Aorta (tissue), 5 donors: ENCODE data around the gene HTRA3. TPM values are rescaled to one million over a fixed set of nuclear protein-coding genes. Genes with fewer than 3 reads are reported as not detected.

Experiments used
- ATAC-seq: fragments of 200-7000 bp; cut with Tn5 transposase; one replicate; pipeline ENCODE4 v1.9.1; 2022; ENCODE audit warnings: moderate library complexity; ENCODE audit not compliant: low FRiP score
- DNase-seq, 2 donors: peaks; one replicate each; pipeline ENCODE4 v3.0.0-alpha.2; 2020
- H3K27ac ChIP-seq, 2 donors: one replicate each; pipeline ENCODE4 v1.5.1; 2013; ENCODE audit warnings: low read length in 2 of 2, mild to moderate bottlenecking in 2 of 2, moderate library complexity in 2 of 2, control low read depth in 1 of 2, inconsistent platforms in 1 of 2, low read depth in 1 of 2
- H3K27me3 ChIP-seq, 2 donors: one replicate each; pipeline ENCODE4 v1.6.1; 2013; ENCODE audit warnings: control low read depth in 1 of 2, low read length in 1 of 2, mild to moderate bottlenecking in 1 of 2, moderate library complexity in 1 of 2; ENCODE audit not compliant: insufficient read depth in 2 of 2, control insufficient read depth in 1 of 2
- H3K36me3 ChIP-seq, 2 donors: one replicate each; pipeline ENCODE4 v1.6.1; 2013; ENCODE audit warnings: control low read depth in 1 of 2, low read length in 1 of 2, mild to moderate bottlenecking in 1 of 2; ENCODE audit not compliant: insufficient read depth in 2 of 2, control insufficient read depth in 1 of 2
- H3K4me1 ChIP-seq, 2 donors: one replicate each; pipeline ENCODE4 v1.6.1; 2013; ENCODE audit warnings: low read length in 2 of 2, control low read depth in 1 of 2, mild to moderate bottlenecking in 1 of 2, moderate library complexity in 1 of 2; ENCODE audit not compliant: insufficient read depth in 2 of 2, control insufficient read depth in 1 of 2
- H3K4me3 ChIP-seq, 2 donors: one replicate each; pipeline ENCODE4 v1.5.1; 2013; ENCODE audit warnings: low read length in 2 of 2, control low read depth in 1 of 2, mild to moderate bottlenecking in 1 of 2
- H3K9me3 ChIP-seq: one replicate; pipeline ENCODE4 v1.6.1; 2013; ENCODE audit warnings: mild to moderate bottlenecking, low read length; ENCODE audit not compliant: control insufficient read depth
- WGBS, 2 donors: extraction: QIAGEN DNeasy Blood & Tissue Kit; methylation state at CpG; one replicate each; pipeline ENCODE4 v1.1.7; 2013; 5-methylcytosine and 5-hydroxymethylcytosine counted together
- intact Hi-C, 2 donors: fragments of 100-400 bp; cut with DNase I; formaldehyde crosslinking; loops; one replicate each; pipeline versions ENCODE4 v1.14.2 to v1.15.0; 2022
- polyA plus RNA-seq, 2 donors: library from polyadenylated mRNA; stranded (reverse); fragments of 200-250 nt; gene quantifications; one replicate each; pipeline ENCODE4 v1.2.3, GENCODE V29; 2013
- total RNA-seq, 2 donors: library from RNA; stranded (reverse); fragmentation: NEBNext Ultra II Directional; extraction: Animal tissue kit (Norgen Biotek cat#: 25700); gene quantifications; one replicate each; pipeline ENCODE4 v1.2.1, GENCODE V29; 2021
- donor health status: healthy with polysubstance abuse.
- donor health status: Bipolar disorder and iron deficiency.
- donor health status: DM: no; HTN: no; CAD: no.
- donor health status: DM: no; HTN: no; CAD: no.
- donor health status: DM: yes; HTN: yes; CAD: no.

HTRA3 gene
- total and polyA plus RNA-seq, 4 donors, result 1.1 to 129 (median 18.5) TPM

- intact Hi-C loops, result no loop called here
- 80 to 86% methylated on average over 35 of the region's 35 CpGs for WGBS, 2 donors
- DNase-seq (peak; percentile 51 to 81), ATAC-seq (peak; percentile 37)
- H3K4me3 ChIP-seq, result no peak overlapping the region
- no peak overlapping the region for H3K27ac ChIP-seq
- H3K9me3 ChIP-seq, result no peaks in the 10 kb centered on the region
- H3K36me3 ChIP-seq, result no peaks in the 10 kb centered on the region
- no peaks in the 10 kb centered on the region for H3K27me3 ChIP-seq
- no peaks in the 10 kb centered on the region for H3K4me1 ChIP-seq
These were observed 36.4 kb downstream of the HTRA3 start for GRCh38 chr4:8305851-8306471.

GRCh38 chr4:8306511-8307021 is 37.0 kb downstream of the HTRA3 start:
- H3K27me3 ChIP-seq, result no peaks in the 10 kb centered on the region
- ATAC-seq (peak; percentile 28), DNase-seq (peak; percentile 50 to 74)
- H3K36me3 ChIP-seq, result no peaks in the 10 kb centered on the region
- H3K9me3 ChIP-seq, result no peaks in the 10 kb centered on the region
- no peak overlapping the region for H3K27ac ChIP-seq
- no peaks in the 10 kb centered on the region for H3K4me1 ChIP-seq
- 26 to 47% methylated on average over 16 of the region's 16 CpGs for WGBS, 2 donors
- intact Hi-C loops, result no loop called here
- no peak overlapping the region for H3K4me3 ChIP-seq

GRCh38 chr4:8307121-8307520 is 37.6 kb downstream of the HTRA3 start:
- no peaks in the 10 kb centered on the region for H3K36me3 ChIP-seq
- H3K4me3 ChIP-seq, result no peak overlapping the region
- no peaks in the 10 kb centered on the region for H3K27me3 ChIP-seq
- no peaks in the 10 kb centered on the region for H3K9me3 ChIP-seq
- DNase-seq (peak; percentile 35 to 74), ATAC-seq (no peak)
- H3K4me1 ChIP-seq, result no peaks in the 10 kb centered on the region
- no peak overlapping the region for H3K27ac ChIP-seq
- 91% methylated on average over 11 of the region's 11 CpGs for WGBS, 2 donors
- intact Hi-C loops, result no loop called here

- Histone ChIP-seq H3K4me1 (no peaks in the 10 kb centered on the region), H3K27me3 (no peaks in the 10 kb centered on the region), H3K27ac (no peak overlapping the region), H3K9me3 (no peaks in the 10 kb centered on the region), H3K4me3 (no peak overlapping the region), H3K36me3 (no peaks in the 10 kb centered on the region)
- ATAC-seq (no peak), DNase-seq (peak; percentile 17 to 63)
- intact Hi-C loops, result no loop called here
- WGBS, 2 donors, result 98 to 100% methylated on average over 7 of the region's 7 CpGs
These were observed 38.2 kb downstream of the HTRA3 start for GRCh38 chr4:8307714-8308113.

- no peaks in the 10 kb centered on the region for H3K36me3 ChIP-seq
- peak; percentile 29 to 60 for DNase-seq
- no peaks in the 10 kb centered on the region for H3K9me3 ChIP-seq
- no peak overlapping the region for H3K4me3 ChIP-seq
- H3K27me3 ChIP-seq, result no peaks in the 10 kb centered on the region
- no peaks in the 10 kb centered on the region for H3K4me1 ChIP-seq
- intact Hi-C loops, result no loop called here
- no peak overlapping the region for H3K27ac ChIP-seq
- ATAC-seq, result no peak
- 96 to 99% methylated on average over 9 of the region's 9 CpGs for WGBS, 2 donors
These were observed 38.6 kb downstream of the HTRA3 start for GRCh38 chr4:8308144-8308543.

GRCh38 chr4:8308856-8309771 is 39.6 kb downstream of the HTRA3 start:
- H3K9me3 ChIP-seq, result no peaks in the 10 kb centered on the region
- intact Hi-C loops, result no loop called here
- H3K27me3 ChIP-seq, result no peaks in the 10 kb centered on the region
- H3K4me1 ChIP-seq, result no peaks in the 10 kb centered on the region
- no peaks in the 10 kb centered on the region for H3K36me3 ChIP-seq
- H3K4me3 ChIP-seq, result no peak overlapping the region
- WGBS, 2 donors, result 70 to 77% methylated on average over 23 to 24 of the region's 24 CpGs
- peak; percentile 56 to 80 for DNase-seq
- peak; percentile 77 for ATAC-seq
- H3K27ac ChIP-seq, result no peak overlapping the region

- H3K36me3 ChIP-seq, result no peaks in the 10 kb centered on the region
- no peaks in the 10 kb centered on the region for H3K4me1 ChIP-seq
- ATAC-seq (no peak), DNase-seq (peak; percentile 14 to 26)
- 83 to 91% methylated on average over 10 of the region's 10 CpGs for WGBS, 2 donors
- no peaks in the 10 kb centered on the region for H3K27me3 ChIP-seq
- no peak overlapping the region for H3K27ac ChIP-seq
- no peak overlapping the region for H3K4me3 ChIP-seq
- H3K9me3 ChIP-seq, result no peaks in the 10 kb centered on the region
- intact Hi-C loops, result no loop called here
These were observed 40.8 kb downstream of the HTRA3 start for GRCh38 chr4:8310306-8310705.

DNA sequence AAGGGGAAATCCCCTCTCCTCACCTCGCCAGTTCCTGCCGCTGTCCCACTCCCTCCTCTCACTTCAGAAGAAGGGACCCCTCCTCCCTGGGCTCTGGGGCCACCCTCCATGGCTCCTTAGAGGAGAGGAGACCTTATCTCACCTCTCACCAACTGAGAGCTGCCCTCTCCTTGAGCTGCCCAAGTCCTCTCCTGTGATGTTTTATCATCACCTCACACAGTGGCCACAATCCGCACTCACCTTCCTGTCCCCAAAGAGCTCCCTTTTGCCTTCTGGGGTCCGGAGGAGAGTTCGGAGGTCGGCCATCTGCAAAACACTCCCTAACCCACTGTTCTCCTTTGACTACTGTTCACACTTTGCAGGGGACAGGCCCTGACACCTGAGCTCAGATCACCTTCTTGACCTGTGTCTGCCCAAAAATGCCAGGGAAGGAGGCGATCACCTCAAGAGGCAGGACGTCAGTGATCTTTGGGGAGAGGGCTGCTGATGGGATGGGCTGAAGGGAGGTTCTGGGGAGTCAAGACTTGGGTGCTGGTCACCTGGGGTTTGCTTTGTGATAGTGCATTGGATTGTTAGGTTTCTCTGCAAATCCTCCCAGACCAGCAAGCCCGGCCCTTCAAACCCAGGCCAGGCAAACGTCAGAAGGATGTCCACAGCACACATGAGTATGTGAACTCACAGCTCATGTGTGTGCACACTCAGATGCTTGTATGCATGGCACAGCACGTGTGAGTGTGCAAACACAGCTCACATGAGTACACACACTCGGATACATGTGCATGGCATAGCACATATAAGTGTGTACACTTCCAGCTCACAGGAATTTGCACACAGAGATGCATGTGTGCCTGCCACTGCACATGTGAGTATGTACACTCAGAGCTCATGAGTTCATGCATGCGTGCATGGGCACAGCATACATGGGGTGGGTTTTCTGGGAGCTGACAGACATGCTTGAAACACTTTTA is 41.8 kb downstream of the HTRA3 start:
- WGBS, 2 donors, result 76 to 81% methylated on average over 13 of the region's 13 CpGs
- Histone ChIP-seq H3K36me3 (no peaks in the 10 kb centered on the region), H3K9me3 (no peaks in the 10 kb centered on the region), H3K27me3 (no peaks in the 10 kb centered on the region), H3K27ac (no peak overlapping the region), H3K4me3 (no peak overlapping the region), H3K4me1 (no peaks in the 10 kb centered on the region)
- intact Hi-C loops, result no loop called here
- no peak for ATAC-seq
- peak; percentile 33 to 52 for DNase-seq
